Right atrium auricular region (tissue), 2 donors: ENCODE data around the gene NEUROG1. TPM values are rescaled to one million over a fixed set of nuclear protein-coding genes. Genes with fewer than 3 reads are reported as not detected.

Experiments
- DNase-seq: peaks from one replicate; pipeline ENCODE4 v3.0.0-alpha.2; 2019; ENCODE audit warnings: low spot score
- H3K27ac ChIP-seq, 2 donors: fragments of 200-600 bp; sonication (generic); 1 replicate in 1 of 2; 2 replicates in 1 of 2; pipeline ENCODE4 v1.5.1; 2016 to 2019
- H3K27me3 ChIP-seq, 2 donors: fragments of 200-600 bp; sonication (generic); one replicate each; pipeline versions ENCODE4 v1.5.1 to v1.6.0; 2017 to 2019
- H3K36me3 ChIP-seq: fragments of 200-600 bp; sonication (generic); one replicate; pipeline ENCODE4 v1.5.1; 2016
- H3K4me1 ChIP-seq, 2 donors: fragments of 200-600 bp; sonication (generic); one replicate each; pipeline versions ENCODE4 v1.5.1 to v1.6.0; 2017 to 2019
- H3K4me3 ChIP-seq, 2 donors: fragments of 200-600 bp; sonication (generic); 1 replicate in 1 of 2; 2 replicates in 1 of 2; pipeline ENCODE4 v1.5.1; 2017 to 2019; ENCODE audit warnings: mild to moderate bottlenecking in 1 of 2, moderate library complexity in 1 of 2
- H3K9me3 ChIP-seq, 2 donors: fragments of 200-600 bp; sonication (generic); one replicate each; pipeline ENCODE4 v1.5.1; 2019
- total RNA-seq, 2 donors: library from RNA; depleted of rRNA; stranded (reverse); fragments of >200 nt; gene quantifications; one replicate each; pipeline ENCODE4 v1.1.0, GENCODE V29; 2016
- TF ChIP-seq, protein P1 (sequence below), 2 donors: fragments of 200-600 bp; sonication (generic); IDR thresholded peaks; one replicate each; pipeline ENCODE4 v1.5.1; 2019; ENCODE audit warnings: antibody characterized with exemption in 2 of 2

NEUROG1 gene
- total RNA-seq, 2 donors from 2014 or later = not detected

- H3K36me3 ChIP-seq = no peaks in the 10 kb centered on the region
- H3K4me1 ChIP-seq = no peaks in the 10 kb centered on the region
- H3K9me3 ChIP-seq = no peaks in the 10 kb centered on the region
- TF ChIP-seq, protein P1, sequence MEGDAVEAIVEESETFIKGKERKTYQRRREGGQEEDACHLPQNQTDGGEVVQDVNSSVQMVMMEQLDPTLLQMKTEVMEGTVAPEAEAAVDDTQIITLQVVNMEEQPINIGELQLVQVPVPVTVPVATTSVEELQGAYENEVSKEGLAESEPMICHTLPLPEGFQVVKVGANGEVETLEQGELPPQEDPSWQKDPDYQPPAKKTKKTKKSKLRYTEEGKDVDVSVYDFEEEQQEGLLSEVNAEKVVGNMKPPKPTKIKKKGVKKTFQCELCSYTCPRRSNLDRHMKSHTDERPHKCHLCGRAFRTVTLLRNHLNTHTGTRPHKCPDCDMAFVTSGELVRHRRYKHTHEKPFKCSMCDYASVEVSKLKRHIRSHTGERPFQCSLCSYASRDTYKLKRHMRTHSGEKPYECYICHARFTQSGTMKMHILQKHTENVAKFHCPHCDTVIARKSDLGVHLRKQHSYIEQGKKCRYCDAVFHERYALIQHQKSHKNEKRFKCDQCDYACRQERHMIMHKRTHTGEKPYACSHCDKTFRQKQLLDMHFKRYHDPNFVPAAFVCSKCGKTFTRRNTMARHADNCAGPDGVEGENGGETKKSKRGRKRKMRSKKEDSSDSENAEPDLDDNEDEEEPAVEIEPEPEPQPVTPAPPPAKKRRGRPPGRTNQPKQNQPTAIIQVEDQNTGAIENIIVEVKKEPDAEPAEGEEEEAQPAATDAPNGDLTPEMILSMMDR (IDR thresholded peaks at IDR 0.05) = no peak
- no peak for DNase-seq
- H3K27me3 ChIP-seq = no peaks in the 10 kb centered on the region
- no peak overlapping the region for H3K27ac ChIP-seq
- no peak overlapping the region for H3K4me3 ChIP-seq
These were observed 34.6 kb upstream of the NEUROG1 start for GRCh38 chr5:135570453-135570764.

DNA sequence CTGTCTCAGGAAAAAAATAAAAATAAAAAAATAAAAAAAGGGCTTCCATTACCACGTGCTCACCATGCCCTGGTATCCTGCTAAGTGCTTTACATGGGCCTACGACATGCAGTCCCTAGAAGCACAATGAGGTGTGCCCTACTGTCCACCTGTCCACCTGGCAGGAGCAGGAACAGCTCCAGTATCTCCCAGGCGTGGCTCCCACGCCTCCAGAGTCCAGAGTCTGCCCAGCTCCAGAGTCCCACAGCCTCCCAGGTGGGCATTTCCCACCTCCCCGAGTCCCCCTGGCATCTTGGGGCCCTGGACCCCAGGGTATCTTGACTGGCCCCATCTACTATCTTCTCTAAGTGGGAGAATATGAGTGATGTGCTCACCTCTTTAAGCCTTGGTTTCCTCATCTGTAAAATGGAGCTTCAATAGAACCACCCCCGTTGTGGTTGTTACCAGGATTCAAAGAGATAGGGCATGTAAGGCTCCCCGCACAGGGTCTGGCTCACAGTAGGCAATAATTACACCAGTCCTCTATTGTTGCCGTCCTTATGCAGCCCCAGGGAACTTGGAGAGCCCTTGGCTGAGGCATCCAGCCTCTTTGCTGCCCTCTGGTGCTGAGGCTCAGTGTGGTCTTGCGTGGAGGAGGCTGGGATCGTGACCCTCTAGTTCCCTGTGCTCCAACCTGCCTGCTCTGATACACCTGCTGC, 34.1 kb upstream of the NEUROG1 start:
- Histone ChIP-seq H3K4me1 (no peaks in the 10 kb centered on the region), H3K4me3 (no peak overlapping the region), H3K27me3 (no peaks in the 10 kb centered on the region), H3K36me3 (no peaks in the 10 kb centered on the region), H3K9me3 (no peaks in the 10 kb centered on the region), H3K27ac (no peak overlapping the region)
- DNase-seq = no peak
- TF ChIP-seq, protein P1 (IDR thresholded peaks at IDR 0.05) = peak in 1 of 2 donors; percentile 48

DNA sequence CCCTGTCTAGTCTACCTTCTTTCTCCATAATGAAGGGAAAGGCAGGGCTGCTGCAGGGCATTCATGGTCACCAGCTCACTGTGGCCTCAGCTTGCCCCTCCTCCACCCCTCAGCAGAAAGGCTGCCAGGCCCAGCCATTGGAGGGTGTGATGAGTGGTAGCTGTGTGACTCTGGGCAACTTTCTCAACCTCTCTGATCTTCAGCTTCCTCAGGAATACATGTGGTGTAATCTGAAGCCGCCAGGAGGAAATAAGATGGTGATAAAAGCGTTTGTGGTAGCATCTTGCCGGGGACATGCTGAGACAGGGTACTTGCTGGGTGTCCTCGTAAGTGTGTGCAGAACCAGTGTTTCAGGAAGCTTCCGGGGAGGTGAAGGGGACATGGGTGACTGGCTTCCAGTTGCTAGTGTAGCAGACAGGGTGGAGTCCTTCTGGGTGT, 33.2 kb upstream of the NEUROG1 start:
- TF ChIP-seq, protein P1 (IDR thresholded peaks at IDR 0.05) = no peak
- no peaks in the 10 kb centered on the region for H3K27me3 ChIP-seq

GRCh38 chr5:135568246-135568645, 32.5 kb upstream of the NEUROG1 start:
- no peak overlapping the region for H3K27ac ChIP-seq
- no peaks in the 10 kb centered on the region for H3K27me3 ChIP-seq
- H3K4me1 ChIP-seq = no peaks in the 10 kb centered on the region
- no peaks in the 10 kb centered on the region for H3K9me3 ChIP-seq
- H3K4me3 ChIP-seq = no peak overlapping the region
- no peak for DNase-seq
- TF ChIP-seq, protein P1 (IDR thresholded peaks at IDR 0.05) = no peak
- no peaks in the 10 kb centered on the region for H3K36me3 ChIP-seq

More for the DNA sequence above, 33.2 kb upstream of the NEUROG1 start:
- Histone ChIP-seq H3K36me3 (no peaks in the 10 kb centered on the region), H3K4me3 (no peak overlapping the region), H3K4me1 (no peaks in the 10 kb centered on the region), H3K27ac (no peak overlapping the region), H3K9me3 (no peaks in the 10 kb centered on the region)
- DNase-seq = no peak

DNA sequence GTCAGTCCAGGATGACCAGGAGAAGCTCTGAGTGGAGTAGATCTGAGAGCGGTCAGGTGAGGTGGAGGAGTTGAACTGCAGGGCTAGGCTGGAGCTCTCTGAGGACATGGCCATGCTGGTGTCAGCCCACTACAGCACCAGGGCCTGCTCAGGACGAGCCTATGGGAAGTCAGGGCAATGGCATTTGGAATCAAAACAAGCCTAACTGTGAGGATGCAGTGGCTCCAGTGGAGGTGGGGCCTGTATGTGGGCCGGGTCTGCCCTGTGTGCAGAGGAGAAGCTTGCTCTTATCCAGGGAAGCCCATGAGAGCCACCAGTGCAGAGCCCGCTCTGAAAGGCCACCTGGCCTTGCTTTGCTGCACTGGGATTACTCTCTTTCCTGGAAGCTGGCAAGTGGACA, 31.9 kb upstream of the NEUROG1 start:
- Histone ChIP-seq H3K36me3 (no peaks in the 10 kb centered on the region), H3K4me1 (no peaks in the 10 kb centered on the region), H3K9me3 (no peaks in the 10 kb centered on the region), H3K27me3 (no peaks in the 10 kb centered on the region), H3K4me3 (no peak overlapping the region), H3K27ac (no peak overlapping the region)
- TF ChIP-seq, protein P1 (IDR thresholded peaks at IDR 0.05) = no peak
- no peak for DNase-seq
